SJSA1 (cell line): ENCODE data around the gene RBCK1. TPM values are rescaled to one million over a fixed set of nuclear protein-coding genes. Genes with fewer than 3 reads are reported as not detected.
A peak's percentile ranks its signal among the peaks of the same experiment; 100 is the strongest.

ENCODE experiments used
- DNase-seq, 2 experiments: peaks; one replicate each; pipeline ENCODE4 v3.0.0-alpha.2; 2015 to 2020; ENCODE audit warnings: low spot score in 2 of 2, low read depth in 1 of 2
- H3K27ac ChIP-seq: fragments of 250-450 bp; sonication (Bioruptor Pico); 2 replicates; pipeline ENCODE4 v1.5.1; 2020; ENCODE audit warnings: mild to moderate bottlenecking, moderate library complexity
- H3K27me3 ChIP-seq: fragments of 250-450 bp; sonication (Bioruptor Pico); replicated peaks from 2 replicates; pipeline ENCODE4 v1.5.1; 2020; ENCODE audit warnings: mild to moderate bottlenecking, moderate library complexity
- H3K36me3 ChIP-seq: fragments of 250-450 bp; sonication (Bioruptor Pico); 2 replicates; pipeline ENCODE4 v1.5.1; 2020; ENCODE audit warnings: mild to moderate bottlenecking
- H3K4me1 ChIP-seq: fragments of 250-450 bp; sonication (Bioruptor Pico); replicated peaks from 2 replicates; pipeline ENCODE4 v1.6.1; 2021; ENCODE audit warnings: mild to moderate bottlenecking
- H3K4me3 ChIP-seq: fragments of 250-450 bp; sonication (Bioruptor Pico); 2 replicates; pipeline ENCODE4 v1.5.1; 2020; ENCODE audit warnings: mild to moderate bottlenecking
- H3K9me3 ChIP-seq: fragments of 250-450 bp; sonication (Bioruptor Pico); replicated peaks from 2 replicates; pipeline ENCODE4 v1.5.1; 2020; ENCODE audit warnings: mild to moderate bottlenecking
- total RNA-seq: library from RNA; depleted of rRNA; stranded (reverse); fragments of >200 nt; shearing (Covaris generic); gene quantifications from 2 replicates; pipeline ENCODE4 v1.2.3, GENCODE V29; 2014; rRNA removed

RBCK1 gene
- total RNA-seq, 1 experiment from 2014 or later, result 78.4 TPM

DNA sequence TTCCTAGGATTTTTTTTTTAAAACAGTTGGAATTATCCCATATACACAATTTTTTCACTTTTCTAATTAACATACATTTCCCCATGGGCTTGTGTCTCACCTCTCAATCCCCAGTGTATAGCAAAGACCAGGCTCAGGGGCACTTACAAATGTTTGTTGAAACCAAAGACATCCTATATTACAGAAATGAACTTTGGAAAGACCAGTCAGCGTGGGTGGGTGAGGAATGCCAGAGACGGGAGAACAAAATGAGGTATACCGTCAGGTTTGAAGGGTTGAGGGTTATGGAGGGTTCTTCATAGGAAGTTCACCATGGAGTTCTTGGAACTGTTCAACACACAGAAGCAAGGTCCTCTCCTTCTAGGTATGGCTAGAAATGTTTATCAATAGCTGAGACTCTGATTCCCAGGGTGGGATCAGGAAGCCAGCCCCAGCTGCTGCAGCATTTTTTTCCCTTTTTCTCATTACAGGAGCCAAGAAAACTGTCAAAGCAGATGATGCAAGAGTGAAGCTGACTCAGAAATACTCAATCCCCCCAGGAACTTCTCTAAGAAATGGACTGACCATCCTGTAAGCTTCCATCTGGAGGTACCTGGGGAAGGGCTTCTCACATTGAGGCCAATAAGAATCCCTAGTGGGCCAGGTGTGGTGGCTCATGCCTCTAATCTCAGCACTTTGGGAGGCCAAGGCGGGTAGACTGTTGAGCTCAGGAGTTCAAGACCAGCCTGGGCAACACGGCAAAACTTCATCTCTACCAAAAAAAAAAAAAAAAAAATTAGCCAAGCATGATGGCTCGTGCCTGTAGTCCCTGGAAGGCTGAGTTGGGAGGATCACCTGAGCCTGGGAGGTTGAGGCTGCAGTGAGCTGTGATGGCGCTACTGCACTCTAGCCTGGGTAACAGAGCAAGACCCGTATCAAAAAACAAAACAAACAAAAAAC is 70.2 kb downstream of the RBCK1 start:
- no peaks in the 10 kb centered on the region for H3K4me1 ChIP-seq
- peaks cover 41% of the 10 kb centered on the region for H3K36me3 ChIP-seq
- H3K9me3 ChIP-seq, result no peaks in the 10 kb centered on the region
- H3K27me3 ChIP-seq, result no peaks in the 10 kb centered on the region
- no peak overlapping the region for H3K4me3 ChIP-seq
- no peak for DNase-seq
- no peak overlapping the region for H3K27ac ChIP-seq

DNA sequence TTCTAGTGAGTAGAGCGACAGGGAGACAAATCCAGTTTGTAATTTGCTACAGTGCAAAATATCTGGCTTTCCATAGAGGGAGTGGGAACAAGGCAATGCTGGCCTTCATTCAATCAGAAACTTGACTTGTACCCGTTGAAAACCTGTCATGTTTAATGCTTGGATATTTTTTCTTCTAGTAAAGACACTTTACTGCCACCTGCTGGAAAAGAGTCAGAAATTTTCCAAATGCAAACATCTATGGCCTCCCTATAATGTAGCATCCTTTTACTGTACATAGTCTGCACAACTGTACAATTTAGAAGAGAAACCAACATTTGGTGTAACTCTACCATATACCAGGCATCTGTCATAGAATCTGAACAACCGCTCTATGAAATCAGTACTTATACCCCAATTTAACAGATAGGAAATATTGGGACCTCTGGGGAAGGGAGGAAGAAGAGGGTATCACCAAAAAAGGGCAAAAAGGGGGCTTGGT is 70.9 kb downstream of the RBCK1 start:
- Histone ChIP-seq H3K36me3 (peaks cover 48% of the 10 kb centered on the region), H3K4me1 (no peaks in the 10 kb centered on the region), H3K9me3 (no peaks in the 10 kb centered on the region), H3K27me3 (no peaks in the 10 kb centered on the region), H3K27ac (no peak overlapping the region), H3K4me3 (no peak overlapping the region)
- peak in 1 of 2 experiments; percentile 47 for DNase-seq

DNA sequence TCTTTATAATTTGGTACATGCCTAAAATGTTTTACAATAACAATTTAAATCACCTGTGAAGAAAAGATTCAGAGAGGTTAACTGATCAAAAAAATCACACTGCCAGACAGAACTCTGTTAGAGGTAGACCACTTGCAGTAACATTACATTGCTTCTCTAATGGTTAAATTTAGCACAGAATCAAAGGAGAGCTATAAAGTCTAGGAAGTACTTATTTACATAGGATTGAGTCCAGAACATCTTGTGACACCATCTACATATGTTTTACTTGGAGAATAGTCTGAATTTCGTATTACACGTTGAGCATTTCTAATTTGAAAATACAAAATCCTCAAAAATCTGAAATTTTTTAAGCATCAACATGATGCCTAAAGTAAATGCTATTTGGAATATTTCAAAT is 71.4 kb downstream of the RBCK1 start:
- Histone ChIP-seq H3K36me3 (peaks cover 53% of the 10 kb centered on the region), H3K4me1 (no peaks in the 10 kb centered on the region), H3K4me3 (no peak overlapping the region), H3K27me3 (no peaks in the 10 kb centered on the region), H3K27ac (no peak overlapping the region), H3K9me3 (no peaks in the 10 kb centered on the region)
- DNase-seq, result no peak

DNA sequence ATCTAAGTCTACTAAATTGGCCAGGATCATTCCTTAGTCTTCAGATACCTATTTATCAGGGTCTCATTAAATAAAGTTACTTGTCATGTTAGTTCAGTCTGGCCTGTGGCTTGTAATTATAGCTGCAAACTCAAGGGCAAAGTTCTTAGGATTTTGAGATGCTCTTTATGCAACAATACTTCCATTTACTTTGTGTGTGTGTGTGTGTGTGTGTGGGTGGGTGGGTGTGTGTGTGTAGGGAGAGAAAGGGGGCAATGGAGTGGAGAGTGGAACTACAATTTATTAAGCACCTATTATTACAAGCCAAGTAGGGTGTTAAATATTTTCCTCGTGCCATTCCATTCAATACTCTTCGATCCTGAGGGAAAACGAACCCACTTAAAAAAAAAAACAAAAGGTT is 71.9 kb downstream of the RBCK1 start:
- H3K9me3 ChIP-seq, result no peaks in the 10 kb centered on the region
- no peaks in the 10 kb centered on the region for H3K27me3 ChIP-seq
- H3K4me3 ChIP-seq, result no peak overlapping the region
- DNase-seq, result no peak
- H3K4me1 ChIP-seq, result no peaks in the 10 kb centered on the region
- H3K36me3 ChIP-seq, result peaks cover 56% of the 10 kb centered on the region
- H3K27ac ChIP-seq, result no peak overlapping the region

DNA sequence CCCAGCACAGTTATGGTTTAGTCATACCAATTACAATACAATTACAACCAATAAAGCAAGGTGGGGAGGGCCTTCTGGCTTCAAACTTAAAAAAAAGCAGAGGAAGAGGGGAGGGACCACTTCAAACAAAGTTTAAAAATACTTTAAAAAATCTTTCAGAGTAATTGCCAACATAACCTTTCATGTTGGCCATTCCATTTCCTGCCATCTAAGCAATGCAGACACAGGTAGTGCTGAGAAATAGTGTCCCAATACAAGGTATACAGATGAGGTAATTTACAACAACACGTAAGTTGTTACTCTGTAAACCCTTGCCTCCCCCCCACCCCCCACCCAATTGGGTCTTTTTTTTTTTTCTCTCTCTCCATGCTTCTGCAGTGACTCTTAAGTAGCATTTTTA is 73.1 kb downstream of the RBCK1 start:
- Histone ChIP-seq H3K9me3 (no peaks in the 10 kb centered on the region), H3K27ac (no peak overlapping the region), H3K36me3 (peaks cover 67% of the 10 kb centered on the region), H3K27me3 (no peaks in the 10 kb centered on the region), H3K4me1 (no peaks in the 10 kb centered on the region), H3K4me3 (no peak overlapping the region)
- no peak for DNase-seq

Other genes starting within 250 kb of the RBCK1 start
- not detected in 2 replicates for gene DEFB128, start 218.6 kb upstream of the RBCK1 start, total RNA-seq
- gene DEFB129, start 181.0 kb upstream of the RBCK1 start, total RNA-seq, result not detected in 2 replicates
- not detected in 2 replicates for gene DEFB132, start 150.6 kb upstream of the RBCK1 start, total RNA-seq
- 0.58 and 0.85 TPM in 2 replicates for gene C20orf96, start 117.5 kb upstream of the RBCK1 start, total RNA-seq
- gene ZCCHC3, start 110.7 kb upstream of the RBCK1 start, total RNA-seq, result 25.2 and 29.4 TPM in 2 replicates
- gene SOX12, start 82.7 kb upstream of the RBCK1 start, total RNA-seq, result 3.6 TPM in 2 replicates
- 37.5 and 43.1 TPM in 2 replicates for gene NRSN2, start 61.2 kb upstream of the RBCK1 start, total RNA-seq
- gene TRIB3, start 27.5 kb upstream of the RBCK1 start, total RNA-seq, result 29.0 and 37.2 TPM in 2 replicates
- 19.5 and 20.1 TPM in 2 replicates for gene TBC1D20, start 54.2 kb downstream of the RBCK1 start, total RNA-seq
- gene CSNK2A1, start 135.5 kb downstream of the RBCK1 start, total RNA-seq, result 135 and 158 TPM in 2 replicates
- not detected in 2 replicates for gene TCF15, start 202.0 kb downstream of the RBCK1 start, total RNA-seq
- gene SRXN1, start 244.9 kb downstream of the RBCK1 start, total RNA-seq, result 51.8 and 54.7 TPM in 2 replicates